A673 (cell line): ENCODE measurements around the gene DDX3X.

Experiments
- EZH2 ChIP-seq: fragments of 200-600 bp; sonication (generic); IDR thresholded peaks from 2 replicates; pipeline ENCODE4 v1.6.1; 2017; ENCODE audit warnings: borderline replicate concordance, low read depth, mild to moderate bottlenecking, mixed read lengths, antibody characterized with exemption, low read length; ENCODE audit not compliant: poor library complexity, severe bottlenecking
- TF ChIP-seq, protein P1 (sequence below): fragments of 300-800, 200-600 bp; sonication (generic); conservative IDR thresholded peaks from 2 replicates; pipeline ENCODE4 v1.5.1; 2017; ENCODE audit warnings: low read depth, mild to moderate bottlenecking, antibody characterized with exemption, low read length, moderate library complexity, mixed read lengths

DNA sequence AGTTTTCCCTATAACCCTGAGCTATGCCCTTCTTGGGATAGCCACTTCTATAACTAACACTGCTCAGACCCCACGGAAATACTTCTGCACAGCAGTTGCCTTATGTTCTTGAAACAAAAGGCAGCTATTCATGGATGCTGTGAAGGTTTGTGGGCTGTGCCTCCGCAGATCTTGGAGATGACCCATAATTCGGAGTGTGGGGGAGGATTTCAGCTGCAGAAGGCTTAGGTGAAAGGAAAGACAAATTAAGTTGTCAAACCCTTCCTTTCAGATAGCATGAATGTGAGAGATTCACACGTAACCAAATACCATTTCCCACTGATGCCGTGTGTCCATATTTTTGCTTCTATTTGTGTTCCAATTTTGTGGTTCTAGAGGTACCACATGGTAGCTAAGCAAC lies 75.0 kb downstream of the DDX3X start:
- TF ChIP-seq, protein P1, sequence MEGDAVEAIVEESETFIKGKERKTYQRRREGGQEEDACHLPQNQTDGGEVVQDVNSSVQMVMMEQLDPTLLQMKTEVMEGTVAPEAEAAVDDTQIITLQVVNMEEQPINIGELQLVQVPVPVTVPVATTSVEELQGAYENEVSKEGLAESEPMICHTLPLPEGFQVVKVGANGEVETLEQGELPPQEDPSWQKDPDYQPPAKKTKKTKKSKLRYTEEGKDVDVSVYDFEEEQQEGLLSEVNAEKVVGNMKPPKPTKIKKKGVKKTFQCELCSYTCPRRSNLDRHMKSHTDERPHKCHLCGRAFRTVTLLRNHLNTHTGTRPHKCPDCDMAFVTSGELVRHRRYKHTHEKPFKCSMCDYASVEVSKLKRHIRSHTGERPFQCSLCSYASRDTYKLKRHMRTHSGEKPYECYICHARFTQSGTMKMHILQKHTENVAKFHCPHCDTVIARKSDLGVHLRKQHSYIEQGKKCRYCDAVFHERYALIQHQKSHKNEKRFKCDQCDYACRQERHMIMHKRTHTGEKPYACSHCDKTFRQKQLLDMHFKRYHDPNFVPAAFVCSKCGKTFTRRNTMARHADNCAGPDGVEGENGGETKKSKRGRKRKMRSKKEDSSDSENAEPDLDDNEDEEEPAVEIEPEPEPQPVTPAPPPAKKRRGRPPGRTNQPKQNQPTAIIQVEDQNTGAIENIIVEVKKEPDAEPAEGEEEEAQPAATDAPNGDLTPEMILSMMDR: no peak
- TF ChIP-seq EZH2: no peak
